Islet of Langerhans (tissue), 1 donor: ENCODE results near the gene PIEZO2.

Source experiments
- FAIRE-seq: peaks from one replicate; lab custom pipeline; 2011; peaks lifted over from hg19 to GRCh38; lab: Jason Lieb, UNC

PIEZO2 gene

DNA sequence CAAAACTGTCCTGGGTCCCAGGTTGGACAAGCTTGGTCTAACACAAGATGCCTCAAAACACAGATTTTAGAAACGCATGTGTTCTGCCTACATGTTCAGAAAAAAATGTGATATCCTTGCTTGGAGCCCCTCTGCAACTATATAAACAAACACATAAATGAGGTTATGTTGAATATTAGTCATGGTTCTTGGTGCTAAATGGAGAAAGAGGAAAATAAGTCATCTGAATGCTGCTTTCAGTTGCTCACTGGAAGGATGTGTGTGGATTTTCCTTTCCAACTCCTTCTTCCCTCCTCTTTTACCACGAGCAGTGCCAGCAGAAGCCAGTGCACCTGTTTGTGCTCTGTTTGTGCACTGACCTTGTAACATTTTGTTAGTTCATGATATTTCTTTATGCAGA, 85.3 kb downstream of the PIEZO2 start:
- no peak for FAIRE-seq

DNA sequence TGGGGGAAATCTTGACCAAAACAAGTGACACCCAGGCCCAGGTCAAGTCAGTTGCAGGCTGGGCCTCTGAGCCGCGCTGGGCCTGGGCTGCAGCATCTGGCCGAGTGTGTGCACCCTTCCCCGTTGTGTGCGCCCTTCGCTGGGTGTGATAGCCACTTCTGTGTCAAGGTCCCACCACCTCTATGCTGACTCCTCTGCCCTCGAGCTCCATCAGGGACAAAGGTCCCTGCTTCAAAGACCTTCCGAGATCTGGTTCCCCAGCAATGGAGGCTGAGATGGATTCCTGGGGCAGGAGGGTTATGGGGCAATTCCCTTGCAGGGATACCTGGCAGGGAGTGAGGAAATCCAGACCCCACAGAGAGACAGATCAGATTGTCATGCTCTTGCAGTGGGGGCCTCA, 93.6 kb downstream of the PIEZO2 start:
- no peak for FAIRE-seq

DNA sequence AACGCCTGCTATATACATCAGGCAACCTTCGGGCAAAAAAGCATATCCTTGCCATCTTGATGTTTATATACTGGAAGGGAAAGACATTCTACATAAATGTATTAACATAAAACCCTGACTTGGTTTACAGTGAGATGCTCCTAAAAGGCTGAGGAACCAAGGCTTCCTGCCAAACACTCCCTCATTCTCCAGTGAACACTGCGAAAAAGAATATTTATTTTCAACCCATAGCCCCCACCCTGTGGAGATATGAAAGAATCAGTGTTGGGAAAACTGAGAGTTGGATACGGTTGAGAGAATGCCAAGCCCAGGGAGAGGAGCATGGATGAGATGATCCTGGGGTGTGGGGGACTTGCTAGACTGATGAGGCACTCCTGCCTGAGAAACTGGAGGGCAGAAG, 94.9 kb downstream of the PIEZO2 start:
- no peak for FAIRE-seq

DNA sequence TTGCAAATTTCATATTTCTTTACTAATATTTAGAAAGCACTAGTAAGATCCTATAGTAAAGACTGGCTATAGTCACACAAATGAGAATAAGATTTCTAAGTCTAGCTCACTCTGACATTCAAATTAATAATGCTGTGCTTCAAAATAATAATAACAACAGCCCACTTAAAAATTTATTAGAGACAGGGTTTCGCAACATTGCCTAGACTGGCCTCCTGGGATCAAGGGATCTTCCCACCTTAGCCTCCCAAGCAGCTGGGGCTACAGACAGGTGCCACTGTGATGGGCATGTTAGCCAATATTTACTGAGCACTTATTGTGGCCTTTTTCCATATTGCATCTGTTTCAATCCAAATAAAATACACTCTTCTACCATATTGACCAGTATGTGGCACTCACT, 96.1 kb downstream of the PIEZO2 start:
- FAIRE-seq, result no peak

DNA sequence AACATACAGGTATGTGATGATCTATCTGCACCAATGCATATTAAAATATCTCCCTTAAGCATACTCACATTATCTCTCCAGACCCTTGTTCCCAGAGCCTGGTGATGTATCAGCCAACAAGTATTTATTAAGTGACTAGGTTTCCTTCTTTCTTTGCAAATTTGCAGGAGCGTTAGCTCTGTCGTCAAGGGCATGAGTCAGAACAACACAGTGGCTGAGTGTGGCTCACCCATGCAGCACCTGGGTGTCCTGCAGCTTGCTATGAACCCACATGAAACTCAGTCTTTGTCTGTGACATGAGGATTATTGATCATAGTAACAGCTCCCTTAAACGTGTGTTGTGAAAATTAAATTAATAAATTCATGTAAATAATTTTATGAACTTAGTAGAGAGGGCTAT, 96.6 kb downstream of the PIEZO2 start:
- FAIRE-seq, result no peak

DNA sequence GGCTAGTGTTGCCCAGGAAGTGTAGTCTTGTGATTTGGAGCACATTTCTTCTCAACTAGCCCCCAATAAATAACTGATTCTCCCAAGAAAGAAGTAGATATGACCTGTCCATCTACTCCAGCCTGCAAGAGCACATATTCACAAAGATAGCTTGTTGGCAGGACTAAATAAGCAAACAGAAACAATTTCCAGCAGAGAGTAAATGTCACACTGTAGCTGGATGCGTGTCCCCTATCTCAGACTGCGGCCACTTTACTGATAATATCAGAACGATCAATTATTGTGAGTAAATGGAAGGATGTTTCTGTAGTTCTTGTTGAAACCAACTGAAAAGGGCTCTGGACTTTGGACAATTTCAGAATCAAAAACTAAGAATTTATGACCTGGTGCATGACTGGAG, 97.9 kb downstream of the PIEZO2 start:
- FAIRE-seq, result no peak

DNA sequence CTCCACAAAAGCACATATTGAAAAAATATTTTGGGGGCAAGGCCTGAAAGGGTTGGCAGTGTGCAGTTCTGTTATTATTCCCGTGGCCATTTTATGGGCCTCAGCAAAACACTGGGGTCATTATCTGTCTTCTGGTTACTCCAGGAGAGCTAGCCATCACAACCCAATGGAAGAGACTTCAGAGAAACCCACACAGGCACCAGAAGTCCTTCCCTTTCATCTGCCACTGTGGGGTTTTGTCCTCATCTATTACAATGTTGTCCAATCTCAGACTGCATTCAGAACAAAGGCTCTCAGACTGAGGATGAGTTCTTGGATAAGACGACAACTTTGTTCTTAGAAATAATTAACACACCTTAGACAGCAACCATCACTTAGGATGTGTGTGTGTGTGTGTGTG, 98.4 kb downstream of the PIEZO2 start:
- no peak for FAIRE-seq

DNA sequence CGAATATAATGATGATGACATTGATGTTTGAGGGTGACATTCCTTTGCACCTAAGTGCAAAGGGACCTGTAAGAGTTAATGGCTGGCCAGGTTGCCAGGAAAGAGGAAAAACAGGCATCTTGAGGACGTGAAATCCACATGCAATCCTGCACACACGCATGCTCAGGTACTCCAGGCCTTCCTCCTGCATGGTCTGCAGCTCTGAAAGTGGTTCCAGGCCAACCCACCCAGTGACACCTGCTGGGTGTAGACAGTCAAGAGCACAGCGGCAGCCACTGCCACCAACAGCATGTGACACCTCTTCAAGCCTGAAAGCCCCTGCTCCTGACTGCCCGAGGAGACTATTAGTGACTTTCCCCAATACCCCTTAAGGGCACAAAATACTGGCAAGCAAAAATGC, 101.6 kb downstream of the PIEZO2 start:
- FAIRE-seq, result no peak

DNA sequence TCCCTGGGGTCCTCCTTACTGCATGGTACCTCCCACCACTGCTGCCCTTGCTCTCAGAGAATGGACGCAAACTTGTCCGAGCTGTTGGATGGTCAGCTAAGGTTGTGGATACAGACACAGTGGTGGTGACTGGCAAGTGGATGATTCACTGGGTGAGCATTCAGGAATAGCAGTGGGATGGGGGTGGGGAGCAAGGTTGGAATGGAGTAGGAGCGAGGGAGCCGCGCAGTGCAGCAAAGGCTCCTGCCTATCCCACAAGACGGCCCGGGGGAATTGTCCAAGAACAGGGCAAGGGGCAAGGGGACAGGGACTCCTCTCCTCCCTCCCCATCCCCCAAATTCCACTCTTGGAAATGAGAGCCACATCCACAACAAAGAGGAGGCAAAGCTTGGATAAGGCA, 102.2 kb downstream of the PIEZO2 start:
- FAIRE-seq, result no peak

DNA sequence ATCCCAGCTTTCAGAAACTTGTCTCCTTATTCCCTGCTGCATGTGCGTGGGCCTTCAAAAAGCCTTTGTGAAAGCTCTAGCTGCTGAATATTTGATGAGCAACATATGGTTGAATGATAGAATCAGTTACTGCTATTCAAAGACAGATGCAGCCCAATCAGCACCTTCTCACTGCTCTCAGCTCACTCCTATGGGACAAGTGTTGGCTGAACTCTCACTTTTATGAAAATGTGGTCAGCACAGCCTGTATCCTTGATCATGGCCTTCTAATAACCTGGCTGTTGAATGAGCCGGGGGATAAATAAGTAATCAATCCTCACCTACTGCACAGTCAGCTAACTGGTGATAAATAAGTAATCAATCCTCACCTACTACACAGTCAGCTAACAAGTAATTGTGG, 103.2 kb downstream of the PIEZO2 start:
- no peak for FAIRE-seq

DNA sequence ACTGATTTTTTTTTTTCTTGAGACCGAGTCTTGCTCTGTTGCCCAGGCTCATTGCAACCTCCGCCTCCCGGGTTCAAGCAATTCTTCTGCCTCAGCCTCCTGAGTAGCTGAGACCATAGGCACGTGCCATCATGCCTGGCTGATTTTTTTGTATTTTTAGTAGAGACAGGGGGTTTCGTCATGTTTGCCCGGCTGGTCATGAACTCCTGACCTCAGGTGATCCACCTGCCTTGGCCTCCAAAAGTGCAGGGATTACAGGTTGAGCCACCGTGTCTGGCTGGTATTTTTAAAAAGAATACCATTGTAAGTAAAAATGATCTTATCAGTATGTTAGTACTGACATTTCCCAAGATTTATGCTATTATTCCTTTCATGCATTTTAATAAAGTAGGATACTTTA, 105.7 kb downstream of the PIEZO2 start:
- no peak for FAIRE-seq

DNA sequence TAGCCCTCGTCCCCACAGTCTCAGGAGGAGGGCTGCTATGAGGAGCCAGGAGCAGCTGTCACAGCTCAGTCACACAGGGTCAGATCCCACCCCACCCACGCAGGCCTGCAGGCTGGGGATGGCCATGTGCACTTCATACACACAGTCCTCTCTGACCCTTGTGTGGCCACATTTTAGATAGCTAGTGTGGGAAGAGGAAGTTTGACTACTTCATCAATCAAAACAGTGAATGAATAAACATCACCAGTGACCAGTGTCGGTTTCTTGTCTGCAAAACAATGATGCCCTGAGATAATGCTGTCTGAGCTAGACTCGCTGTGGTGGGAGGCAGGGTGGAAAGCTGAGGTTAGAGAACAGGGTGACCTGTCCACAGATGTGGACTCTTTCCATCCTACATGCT, 107.1 kb downstream of the PIEZO2 start:
- no peak for FAIRE-seq

DNA sequence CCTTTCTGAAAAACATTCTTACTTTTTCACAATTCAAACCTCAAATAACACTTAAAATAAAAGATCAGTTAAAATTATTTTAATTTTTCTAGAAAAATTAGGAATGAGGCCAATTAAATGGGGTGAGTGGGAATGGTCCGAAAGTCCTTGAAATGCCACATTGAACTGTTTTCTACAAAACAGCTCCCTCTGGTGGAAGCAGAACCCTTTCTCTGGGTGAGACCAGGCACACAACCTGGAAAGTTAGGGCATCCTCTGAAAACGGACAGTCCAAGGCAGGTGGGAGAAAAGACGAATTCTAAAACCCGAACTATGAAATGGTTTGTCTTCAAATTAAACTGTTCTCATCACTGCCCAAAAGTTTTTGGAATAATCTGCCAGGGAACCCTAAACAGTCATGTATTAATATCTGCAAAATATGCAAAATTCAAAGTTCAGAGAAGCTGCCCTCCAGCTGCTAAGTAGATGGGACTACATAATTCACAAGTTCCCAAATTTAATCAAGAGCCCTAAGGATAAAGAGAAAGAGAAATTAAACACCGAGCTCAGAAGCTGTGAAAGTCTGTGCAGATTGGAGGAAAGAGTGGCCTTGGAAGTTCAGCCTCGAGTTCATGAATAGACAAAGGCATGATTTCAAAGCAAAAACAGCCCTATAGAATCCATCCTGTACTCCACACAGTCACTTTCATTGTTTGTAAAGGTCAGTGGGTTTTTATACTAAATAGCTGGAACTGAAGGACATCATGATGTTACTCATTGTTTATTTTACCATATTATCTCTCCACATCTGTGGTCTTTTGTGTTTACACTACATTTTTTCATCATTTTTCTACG, 108.3 kb downstream of the PIEZO2 start:
- FAIRE-seq, result no peak

DNA sequence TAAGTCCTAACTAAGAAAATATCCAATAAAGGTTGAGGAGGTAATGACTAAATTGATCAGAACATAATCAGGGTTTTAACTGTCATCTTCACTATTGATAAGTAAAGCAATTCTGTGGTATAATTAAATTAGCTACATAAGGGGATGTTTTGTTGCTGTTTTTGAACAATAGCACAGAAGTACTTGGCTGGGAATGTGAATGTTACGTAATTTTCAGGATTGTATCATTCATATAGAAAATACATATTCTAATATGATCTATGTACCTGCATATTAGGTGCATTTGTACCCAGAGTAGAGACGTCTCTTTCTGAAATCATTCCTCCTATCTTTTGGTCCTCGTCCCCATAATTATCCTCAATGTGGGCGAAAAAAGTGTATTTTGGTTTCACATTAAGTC, 109.0 kb downstream of the PIEZO2 start:
- no peak for FAIRE-seq

DNA sequence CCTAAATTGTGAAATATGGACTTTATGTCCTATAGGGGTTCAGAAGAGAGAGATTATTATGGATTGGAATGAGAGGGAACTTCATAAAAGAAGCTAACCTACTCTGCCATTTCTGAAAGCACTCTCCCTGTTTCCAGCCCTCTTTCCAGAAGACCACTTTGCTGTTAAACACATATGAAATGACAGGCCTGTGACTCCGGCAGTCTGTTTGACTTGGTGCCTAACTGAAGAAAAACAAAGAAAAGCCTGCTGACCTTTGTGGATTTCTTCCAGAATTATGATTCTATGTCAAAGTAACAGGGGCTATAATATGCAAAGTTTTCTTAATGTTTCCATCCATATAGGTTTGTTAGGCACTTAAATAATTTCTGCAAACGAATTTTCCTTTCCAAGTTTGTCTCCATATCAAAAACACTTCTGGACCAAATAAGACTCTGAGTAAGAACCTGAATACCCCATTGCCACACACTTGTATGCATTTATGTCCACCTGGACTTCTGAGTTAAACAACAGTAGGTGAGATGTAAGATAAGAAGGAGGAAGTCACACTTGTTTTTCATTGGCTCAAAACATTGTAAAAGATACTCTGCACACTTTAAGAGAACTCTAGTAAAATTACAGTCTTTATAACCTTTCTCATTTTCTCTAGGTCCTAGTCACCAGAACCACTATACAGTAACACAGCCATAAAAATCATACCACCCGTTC, 111.7 kb downstream of the PIEZO2 start:
- no peak for FAIRE-seq

DNA sequence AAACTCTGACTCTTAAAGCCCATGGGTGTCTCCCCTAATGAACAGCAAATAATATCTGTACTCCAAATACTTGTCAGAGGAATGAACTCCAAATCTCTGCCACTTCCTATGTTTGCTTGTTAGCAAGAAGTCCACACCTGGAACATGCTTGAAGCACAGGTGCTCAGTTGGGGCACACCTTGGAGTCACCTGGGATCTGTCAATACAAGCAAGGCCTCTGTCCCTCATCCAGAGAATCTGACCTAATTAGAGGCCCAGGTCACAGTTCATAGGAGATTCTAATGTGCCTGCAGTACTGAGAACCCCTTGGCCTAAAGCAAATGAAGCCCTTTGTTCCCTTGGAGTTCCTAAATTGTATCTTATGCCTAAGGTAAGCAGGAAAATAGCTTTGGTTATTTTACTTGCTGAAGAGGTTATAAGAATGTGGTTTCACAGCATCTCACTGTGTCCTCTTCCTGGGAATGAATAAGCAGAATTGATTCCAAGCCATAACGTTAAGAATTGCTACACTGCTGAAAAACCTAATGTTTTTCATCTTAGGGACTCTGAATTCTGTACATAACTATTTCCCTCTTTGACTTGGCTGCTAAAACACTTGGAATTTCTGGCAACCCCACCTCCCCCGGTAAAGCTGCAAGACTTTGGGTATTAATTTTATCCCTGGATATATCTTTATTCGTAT, 113.4 kb downstream of the PIEZO2 start:
- FAIRE-seq, result no peak

DNA sequence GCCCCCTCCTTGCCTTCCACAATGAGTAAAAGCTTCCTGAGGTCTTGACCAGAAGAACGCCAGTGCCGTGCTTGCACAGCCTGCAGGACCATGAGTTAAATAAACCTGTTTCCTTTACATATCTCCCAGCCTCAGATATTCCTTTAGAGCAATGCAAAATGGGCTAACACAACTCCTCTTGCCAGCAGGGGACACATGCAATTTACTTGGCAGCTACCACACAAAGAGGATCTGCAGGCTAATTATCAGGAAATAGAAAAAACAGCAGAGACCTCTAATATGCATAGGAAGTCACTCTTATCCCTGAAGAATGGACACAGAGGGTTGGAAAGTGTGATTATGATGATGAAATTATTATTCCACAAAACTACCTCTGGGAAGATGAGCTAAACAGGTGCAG, 114.0 kb downstream of the PIEZO2 start:
- FAIRE-seq, result no peak

DNA sequence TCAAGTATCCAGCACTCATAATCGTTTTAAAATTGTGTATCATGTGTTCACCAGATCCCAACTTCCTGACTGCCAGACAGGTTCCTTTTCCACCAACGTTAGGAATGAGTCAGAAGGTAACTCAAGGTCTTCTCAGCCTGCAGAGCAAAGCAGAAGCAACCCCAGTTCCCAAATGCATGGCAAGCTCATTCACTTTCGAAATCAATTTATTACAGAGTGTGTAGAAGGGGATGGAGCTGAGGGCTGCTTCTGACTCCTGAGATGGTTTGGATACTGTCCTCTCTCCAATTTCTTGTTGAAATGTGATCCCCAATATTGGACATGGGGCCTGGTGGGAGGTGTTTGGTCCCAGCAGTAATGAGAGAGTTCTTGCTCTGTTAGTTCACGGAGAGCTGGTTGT, 114.5 kb downstream of the PIEZO2 start:
- FAIRE-seq, result no peak

DNA sequence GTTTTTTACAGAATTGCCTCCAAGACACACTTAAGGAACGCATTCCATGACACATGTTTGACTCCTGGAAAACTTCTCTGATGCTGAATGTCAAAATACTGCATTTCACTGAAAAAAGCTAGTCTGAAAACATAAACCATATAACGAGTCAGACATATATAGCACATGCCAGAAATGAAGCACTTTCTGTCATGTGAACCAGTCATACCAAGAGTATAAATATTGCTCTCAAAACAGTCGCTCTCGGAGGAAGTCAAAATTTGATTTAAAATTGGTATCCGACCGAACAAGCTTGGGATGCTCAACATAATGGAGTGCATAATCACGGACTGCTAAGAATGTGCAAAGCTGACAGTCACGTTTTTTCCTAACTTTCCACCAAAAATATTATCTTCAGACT, 115.9 kb downstream of the PIEZO2 start:
- FAIRE-seq, result no peak

DNA sequence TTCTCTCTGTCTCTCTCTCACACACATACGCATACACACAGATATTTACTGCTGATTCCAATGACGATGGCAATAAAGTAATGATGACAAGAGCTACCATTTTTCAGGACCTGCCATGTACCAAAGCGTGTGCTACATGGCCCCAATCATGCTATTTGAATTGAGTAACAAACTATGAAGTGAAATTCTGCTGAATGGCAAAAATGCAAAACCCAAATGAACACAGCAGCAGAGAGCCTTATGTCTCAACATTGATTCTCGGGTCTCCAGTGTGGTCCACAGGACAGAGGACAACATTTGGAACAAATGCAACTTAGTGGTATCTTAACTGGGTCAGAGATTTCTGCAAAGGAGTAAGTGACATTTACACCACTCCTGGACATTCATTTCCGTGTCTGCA, 117.4 kb downstream of the PIEZO2 start:
- no peak for FAIRE-seq

DNA sequence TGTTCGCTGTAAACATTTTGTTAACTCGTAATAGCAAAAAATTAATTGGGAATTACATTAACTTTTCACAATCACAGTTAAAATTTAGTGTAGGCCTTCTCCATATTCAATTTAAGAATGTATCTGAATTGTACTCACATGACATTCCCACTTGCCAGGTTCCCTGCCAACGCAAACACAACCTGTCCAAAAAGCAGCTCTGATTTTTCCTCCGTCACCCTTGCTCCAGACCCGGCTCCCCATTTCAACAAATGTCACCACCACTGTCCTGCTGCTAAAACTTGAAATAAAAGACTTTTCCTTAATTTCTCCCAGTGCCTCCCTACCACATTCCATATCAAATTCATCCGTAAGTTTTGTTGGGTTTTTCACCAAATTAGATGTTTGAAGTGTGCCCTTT, 120.3 kb downstream of the PIEZO2 start:
- FAIRE-seq, result no peak

DNA sequence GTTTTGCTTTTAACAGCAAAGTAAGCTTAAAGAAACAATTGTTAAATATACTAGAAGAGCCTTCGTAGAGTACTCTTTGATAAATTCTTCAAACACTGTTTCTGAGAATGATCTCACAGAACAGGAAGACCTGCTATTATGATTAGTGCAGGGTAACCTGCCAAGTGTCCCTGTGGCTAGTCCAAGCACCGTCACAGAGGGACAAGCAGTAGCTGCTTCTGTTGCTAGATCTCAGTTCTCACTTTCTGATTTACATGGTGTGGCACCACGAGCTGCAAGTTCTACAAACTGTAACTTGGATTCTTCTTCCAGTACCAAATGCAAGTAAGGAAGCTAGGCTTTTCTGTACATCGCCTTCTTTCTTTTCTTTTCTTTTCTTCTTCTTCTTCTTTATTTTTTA, 121.5 kb downstream of the PIEZO2 start:
- no peak for FAIRE-seq

DNA sequence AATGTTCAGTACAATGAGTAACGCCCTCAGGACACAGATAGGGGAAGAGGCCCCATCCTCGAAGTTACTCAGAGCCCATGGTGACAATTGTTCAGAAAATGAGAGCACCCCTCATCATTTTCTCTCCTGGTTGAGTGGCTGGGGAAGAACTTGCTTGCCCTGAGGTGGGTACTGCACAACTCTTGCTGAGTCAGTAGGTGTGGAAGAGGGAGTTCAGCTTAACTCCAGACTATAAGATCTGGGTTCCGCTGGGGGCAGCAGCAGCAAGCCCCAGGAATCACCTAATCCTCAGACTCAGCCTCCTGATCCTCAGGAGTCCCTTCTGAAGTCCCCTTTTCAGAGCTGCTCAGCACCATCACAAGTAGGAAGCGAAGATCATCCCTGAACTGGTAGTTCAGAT, 123.7 kb downstream of the PIEZO2 start:
- FAIRE-seq, result no peak
